Right renal pelvis (tissue), 4 donors: ENCODE results near the gene LZTS2. TPM values are rescaled to one million over a fixed set of nuclear protein-coding genes. Genes with fewer than 3 reads are reported as not detected.
"Not testable (repeated sequence)": the region's sequence is repeated elsewhere in the genome, so short reads cannot be mapped to it uniquely, and the experiment has no call there.

Source experiments
- DNase-seq, 4 donors: peaks; one replicate each; pipeline ENCODE4 v3.0.0-alpha.2; 2013; ENCODE audit warnings: low read depth in 4 of 4, low spot score in 3 of 4, missing footprints in 1 of 4
- polyA plus RNA-seq, 4 donors: library from polyadenylated mRNA; unstranded; fragments of 120-200 nt; gene quantifications; one replicate each; pipeline ENCODE4 v1.2.1, GENCODE V29; 2013; ENCODE audit not compliant: insufficient read length in 4 of 4

The LZTS2 gene
- polyA plus RNA-seq, 4 donors: 50.8 to 77.7 (median 55.0) TPM

DNA sequence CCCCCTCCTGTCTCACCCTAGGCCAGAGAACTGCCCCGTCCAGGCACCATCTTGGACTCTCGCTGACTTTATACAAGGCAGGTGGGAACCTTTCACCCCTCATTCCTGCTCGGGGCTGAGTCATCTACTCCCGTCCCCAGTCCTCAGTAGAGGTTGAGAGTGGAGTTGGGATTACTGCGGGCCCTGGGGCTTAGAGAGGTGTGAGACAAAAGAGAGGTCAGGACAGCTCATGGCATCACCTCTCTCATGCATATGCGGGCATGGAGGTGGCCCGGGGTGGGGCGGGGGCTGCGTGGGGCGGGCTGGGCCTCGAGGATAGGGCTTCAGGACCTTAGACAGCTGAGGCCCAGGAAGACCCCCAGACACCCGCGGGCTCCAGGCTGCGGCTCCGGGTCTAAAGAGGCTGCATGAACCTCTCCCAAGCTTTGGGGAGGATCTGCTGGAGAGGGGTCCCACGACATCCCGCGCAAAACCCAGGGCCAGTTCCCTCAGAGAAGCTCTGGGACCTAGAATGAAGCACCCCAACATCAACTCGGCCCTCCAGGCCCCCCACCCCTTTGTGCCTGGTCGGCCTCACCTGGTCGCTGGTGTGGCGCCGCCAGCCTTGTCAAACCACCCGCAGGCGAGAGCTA lies 31.0 kb downstream of the LZTS2 start:
- no peak for DNase-seq

DNA sequence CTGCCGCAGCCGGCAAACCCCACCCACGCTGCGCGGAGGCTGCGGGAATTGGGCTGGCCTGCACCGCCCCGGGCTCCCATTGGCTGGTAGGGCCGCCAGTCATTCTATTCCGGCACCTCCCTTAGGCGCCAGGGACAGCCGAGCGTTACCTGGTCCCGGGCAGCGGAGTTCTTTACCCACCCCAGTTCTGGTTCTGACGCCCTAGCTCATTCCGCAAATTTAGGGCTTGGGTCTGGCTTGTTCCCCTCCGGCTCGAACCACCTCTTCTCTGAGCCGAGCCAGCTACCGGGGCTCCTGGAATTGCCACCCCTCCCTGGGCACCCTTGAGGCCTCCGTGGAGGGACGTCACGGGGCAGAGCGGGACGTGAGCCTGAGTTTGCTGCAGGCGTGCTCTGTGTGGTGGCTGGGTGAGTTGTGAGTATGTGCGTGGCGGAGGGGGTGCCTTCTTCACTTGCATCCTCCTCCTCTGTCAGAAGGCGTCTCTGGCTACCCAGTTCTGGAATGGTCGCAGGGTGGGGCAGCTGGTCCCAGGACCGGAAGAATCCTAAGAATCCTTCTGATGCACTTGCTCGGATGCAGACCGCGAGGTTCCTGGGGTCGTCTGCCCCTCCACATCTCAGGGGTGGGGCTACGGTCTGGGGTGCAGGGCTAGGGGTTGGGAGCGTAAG lies 31.7 kb downstream of the LZTS2 start, which contains the start of the genes PDZD7 and SFXN3:
TSS of gene PDZD7 (minus strand) at position 2 of the 668 bp plus-strand sequence. CDS start 910 bp downstream, outside the sequence.
TSS of gene SFXN3 (plus strand) at position 107 of the 668 bp plus-strand sequence. CDS start 3,461 bp downstream, outside the sequence.
- DNase-seq: peak; percentile 80 to 84 (median 80)

DNA sequence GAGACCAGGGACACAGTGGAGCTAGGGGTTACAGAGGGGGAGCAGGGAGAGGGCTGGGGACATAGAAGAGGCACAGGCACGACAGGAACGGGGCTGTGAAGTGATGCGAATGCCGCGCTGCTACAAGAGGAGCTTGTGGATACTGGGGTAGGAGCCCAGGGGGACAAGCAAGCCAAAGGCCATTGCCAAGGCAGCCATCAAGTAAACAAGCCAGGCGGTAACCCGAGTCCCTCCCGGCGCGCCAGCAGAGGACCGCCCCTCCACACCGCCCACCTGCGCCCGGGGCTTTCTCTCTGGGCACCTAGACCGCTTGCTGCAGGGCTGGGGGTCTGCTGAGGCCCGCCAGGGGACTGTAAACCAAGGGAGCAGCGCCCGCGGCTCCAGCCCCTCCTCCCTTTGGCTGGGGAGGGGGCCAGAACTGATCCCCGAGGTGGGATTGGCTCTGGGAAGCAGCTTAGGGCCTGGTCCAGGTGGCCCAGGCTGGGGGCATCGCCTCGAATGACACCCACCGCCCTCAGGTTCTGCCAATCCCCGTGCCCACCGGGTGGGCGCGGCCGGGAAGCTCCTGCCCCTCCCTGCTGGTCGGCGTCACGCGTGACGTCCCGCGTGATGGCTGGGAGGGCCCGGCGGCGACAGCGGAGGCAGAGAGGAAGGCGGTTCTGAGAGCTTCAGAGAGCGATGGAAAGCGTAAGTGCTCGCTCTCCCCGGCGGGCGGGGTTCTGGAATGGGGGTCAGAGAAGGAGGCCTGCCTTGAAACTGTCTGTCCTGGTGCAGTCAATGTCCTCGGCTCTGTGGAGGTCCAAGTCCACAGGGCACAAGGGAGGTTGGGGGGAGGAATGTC lies 32.4 kb downstream of the LZTS2 start:
- DNase-seq: peak in 2 of 4 donors; percentile 56 to 57

GRCh38 chr10:101032637-101033224 lies 33.1 kb downstream of the LZTS2 start:
- DNase-seq: no peak

DNA sequence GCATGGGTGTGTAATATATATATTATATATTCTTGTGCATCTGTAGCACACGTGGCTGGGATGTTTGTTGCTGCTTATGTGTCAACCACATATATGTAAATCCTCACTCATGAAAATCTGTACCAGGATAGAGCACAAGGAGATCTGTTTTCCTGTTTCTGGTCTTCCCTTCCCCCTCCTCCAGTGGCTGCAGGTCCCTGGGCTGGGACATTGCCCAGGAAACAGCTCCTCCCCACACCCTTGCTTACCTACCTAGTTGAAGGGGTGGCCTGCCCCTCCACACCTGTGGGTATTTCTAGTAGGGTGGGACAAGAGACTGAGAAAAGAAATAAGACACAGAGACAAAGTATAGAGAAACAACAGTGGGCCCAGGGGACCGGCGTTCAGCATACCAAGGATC lies 33.7 kb downstream of the LZTS2 start:
- DNase-seq: no peak

DNA sequence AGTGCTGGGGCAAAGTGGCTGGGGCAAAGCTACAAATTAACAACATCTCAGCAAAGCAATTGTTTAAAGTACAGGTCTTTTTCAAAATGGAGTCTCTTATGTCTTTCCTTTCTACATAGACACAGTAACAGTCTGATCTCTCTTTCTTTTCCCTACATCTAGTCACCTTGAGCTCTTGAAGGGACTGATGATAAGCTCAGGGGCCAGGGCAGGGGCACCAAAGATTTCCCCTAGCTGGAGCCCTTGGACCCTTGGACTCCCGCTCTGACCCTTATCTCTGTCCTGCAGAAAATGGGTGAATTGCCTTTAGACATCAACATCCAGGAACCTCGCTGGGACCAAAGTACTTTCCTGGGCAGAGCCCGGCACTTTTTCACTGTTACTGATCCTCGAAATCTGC lies 34.8 kb downstream of the LZTS2 start:
- DNase-seq: not testable (repeated sequence)

DNA sequence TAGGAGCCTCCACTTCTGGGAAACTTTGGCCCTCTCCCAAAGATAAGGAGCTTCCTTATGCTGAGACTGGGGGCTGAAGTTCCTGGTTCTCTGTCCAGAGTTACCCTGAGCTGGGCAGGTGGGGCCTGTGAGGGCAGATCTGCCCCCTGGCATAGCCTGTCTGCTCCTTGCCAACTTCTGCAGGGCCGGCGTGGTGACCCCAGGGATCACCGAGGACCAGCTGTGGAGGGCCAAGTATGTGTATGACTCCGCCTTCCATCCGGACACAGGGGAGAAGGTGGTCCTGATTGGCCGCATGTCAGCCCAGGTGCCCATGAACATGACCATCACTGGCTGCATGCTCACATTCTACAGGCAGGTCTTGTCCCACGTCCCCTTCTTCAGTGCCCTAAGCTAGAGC lies 35.7 kb downstream of the LZTS2 start:
- DNase-seq: no peak

- DNase-seq: no peak
Measured at GRCh38 chr10:101035916-101036702, 36.5 kb downstream of the LZTS2 start.

DNA sequence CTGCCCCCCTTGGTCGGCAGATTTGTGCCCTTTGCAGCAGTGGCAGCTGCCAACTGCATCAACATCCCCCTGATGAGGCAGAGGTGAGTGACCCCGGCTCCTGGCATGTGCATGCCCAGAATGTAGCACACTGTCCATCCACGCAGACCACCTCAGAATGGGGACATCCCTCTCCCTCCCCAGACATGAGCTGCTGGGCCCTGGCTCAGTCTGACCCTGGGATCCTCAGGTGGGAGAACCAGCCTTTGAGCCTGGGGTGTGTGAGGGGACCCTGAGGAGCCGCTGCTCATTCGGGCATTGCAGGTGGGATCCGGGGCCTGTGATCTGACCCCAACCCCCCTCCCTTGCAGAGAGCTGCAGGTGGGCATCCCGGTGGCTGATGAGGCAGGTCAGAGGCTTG lies 37.1 kb downstream of the LZTS2 start:
- DNase-seq: no peak

DNA sequence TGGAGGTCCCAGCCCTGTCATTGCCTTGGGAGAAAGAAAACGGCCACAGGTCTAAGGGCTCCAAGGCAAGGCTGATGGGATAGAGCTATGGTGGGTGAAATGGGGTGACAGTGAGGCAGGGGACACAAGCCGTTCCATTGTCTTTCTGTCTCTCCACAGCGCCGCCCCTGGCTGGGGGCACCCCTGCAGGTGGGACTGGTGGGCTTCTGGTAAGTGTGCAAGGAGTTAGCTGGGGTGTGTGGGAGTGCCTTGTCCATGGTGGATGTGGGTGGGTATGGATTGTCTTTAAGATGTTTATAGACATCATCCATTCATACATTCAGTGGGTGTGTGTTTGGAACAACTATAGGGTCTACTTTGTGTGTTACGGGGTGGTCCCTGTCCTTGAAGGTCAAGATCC lies 38.9 kb downstream of the LZTS2 start:
- DNase-seq: no peak

GRCh38 chr10:101040061-101040460 lies 40.5 kb downstream of the LZTS2 start:
- no peak for DNase-seq

GRCh38 chr10:101040851-101041250 lies 41.2 kb downstream of the LZTS2 start:
- DNase-seq: no peak

DNA sequence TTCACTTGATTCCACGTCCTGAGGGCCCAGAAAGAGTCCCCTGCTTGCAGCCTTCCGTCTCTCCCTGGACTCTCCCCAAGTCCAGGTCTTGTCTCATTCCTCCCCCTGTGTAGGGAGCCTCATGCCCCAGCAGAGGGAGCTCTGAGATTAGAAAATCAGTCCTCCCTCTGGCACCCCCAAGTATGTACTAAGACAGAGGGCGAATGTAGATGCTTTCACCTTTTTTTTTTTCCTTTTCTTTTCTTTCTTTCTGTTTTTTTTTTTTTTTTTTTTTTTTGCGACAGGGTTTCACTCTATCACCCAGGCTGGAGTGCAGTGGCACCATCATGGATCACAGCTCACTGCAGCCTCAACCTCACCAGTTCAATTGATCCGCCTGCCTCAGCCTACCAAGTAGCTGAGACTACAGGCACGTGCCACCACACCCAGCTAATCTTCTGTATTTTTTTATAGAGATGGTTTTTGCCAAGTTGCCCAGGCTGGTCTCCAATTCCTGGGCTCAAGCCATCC lies 41.7 kb downstream of the LZTS2 start:
- DNase-seq: peak in 3 of 4 donors; percentile 78 to 85 (median 80)

DNA sequence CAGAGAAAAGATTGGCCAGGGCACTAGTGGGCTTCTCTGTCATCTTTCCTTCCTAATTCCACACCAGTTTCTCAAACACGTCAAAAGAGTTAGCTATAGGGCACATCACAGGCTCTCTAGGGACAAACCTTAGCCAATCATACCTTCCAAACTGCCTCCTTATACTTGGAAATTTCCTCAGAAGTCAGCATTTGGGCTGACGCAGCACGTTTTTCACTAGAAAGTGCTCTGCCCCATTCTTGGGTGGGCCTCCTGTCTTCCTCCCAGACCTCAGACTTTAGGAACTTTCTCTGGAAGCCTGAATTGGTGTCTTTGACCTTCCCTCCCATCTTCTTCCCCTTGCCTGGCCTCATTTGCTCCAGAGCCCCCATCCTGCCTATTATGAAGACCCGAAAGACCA lies 42.5 kb downstream of the LZTS2 start:
- DNase-seq: no peak

DNA sequence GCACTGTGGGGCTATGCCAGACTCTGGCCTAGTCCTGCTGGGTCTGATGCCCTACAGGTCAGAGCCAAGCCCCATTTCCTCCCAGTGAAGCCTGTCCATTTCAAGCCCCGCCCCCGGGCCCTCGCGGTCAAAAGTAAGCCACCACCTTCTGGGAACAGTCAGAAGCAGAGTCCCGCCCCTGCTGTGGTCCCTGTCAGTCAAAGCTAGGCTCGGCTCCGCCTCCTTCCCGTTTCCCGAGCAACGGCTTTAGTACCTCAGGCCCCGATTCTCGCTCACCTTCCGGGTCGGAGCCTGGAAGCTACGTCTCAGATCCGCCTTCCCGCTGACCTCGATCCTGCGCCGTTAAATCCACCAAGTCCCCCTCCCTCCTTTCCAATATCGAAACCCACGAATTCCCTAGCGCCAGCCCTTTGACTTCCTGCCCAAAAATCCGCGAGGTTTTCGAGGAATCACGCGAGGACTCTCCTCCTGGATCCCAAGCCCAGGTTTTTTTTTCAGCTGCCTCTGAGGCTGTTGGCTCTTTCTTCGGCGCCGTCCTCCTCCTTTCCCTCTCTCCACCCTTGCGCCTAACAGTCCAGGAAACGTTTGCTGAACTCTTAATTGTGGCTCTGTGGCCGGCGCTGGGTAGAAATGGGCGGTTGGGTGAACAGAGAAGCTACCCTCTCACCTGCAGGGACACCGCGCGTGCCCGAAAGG lies 43.2 kb downstream of the LZTS2 start:
- peak; percentile 89 to 93 (median 92) for DNase-seq

- DNase-seq: no peak
Measured at GRCh38 chr10:101043363-101043707, 43.7 kb downstream of the LZTS2 start.

- no peak for DNase-seq
Measured at GRCh38 chr10:101044117-101044516, 44.5 kb downstream of the LZTS2 start.

DNA sequence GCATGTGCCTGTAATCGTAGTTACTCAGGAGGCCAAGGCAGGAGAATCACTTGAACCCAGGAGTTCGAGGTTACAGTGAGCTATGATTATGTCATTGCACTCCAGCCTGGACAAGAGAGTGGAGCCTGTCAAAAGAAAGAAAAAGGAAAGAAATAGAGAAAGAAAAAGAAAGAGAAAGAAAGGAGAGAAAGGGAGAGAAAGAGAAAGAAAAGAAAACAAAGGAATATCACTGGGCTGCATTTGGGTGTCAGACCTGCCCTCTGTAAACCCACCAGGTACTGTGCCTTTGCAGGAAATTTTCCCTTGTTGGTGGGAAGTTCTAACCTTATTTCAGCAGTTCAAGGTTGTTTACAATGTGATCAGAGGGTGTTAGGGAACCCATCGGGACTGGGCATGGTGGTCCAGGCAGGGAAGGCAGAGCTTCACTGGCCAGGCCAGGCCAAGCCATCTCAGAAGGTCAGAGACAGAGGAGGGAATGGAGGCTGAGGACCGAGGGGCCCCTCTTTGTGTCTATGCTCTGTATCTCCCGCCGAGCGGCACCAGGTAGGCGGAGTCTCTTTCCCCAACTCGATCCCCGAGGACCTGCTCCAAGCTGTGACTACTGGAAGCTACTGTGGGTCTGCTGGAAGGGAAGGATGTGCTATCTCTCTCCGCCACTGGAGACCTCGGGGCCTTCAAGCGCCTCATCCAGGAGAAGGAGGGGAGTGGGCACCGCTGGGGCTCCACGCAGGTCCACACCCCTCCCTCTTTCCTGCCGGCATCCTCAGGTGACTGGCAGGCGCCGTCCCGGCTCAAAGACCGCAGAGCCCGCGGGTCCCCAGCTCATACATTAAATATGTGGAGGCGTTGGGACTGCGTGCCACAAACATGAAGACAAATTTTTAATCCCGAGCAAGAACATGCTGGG lies 47.0 kb downstream of the LZTS2 start:
- DNase-seq: no peak
